Thyroid gland (tissue), 4 donors: ENCODE data around the gene PLCD3.

Experiments
- POLR2A ChIP-seq, 2 donors: fragments of 450-650 bp; IDR thresholded peaks; one replicate each; pipeline ENCODE4 v1.6.1; 2017; ENCODE audit warnings: antibody characterized with exemption in 2 of 2, mild to moderate bottlenecking in 2 of 2, moderate library complexity in 1 of 2
- TF ChIP-seq, protein P1 (sequence below), 6 experiments: fragments of 200-600 bp in 3 of 6; fragments of 450-650 bp in 3 of 6; sonication (generic) in 3 of 6; IDR thresholded peaks; one replicate each; pipeline ENCODE4 v1.5.1; 2016 to 2019; ENCODE audit warnings: antibody characterized with exemption in 6 of 6, mild to moderate bottlenecking in 2 of 6, inconsistent platforms in 1 of 6, moderate library complexity in 1 of 6

DNA sequence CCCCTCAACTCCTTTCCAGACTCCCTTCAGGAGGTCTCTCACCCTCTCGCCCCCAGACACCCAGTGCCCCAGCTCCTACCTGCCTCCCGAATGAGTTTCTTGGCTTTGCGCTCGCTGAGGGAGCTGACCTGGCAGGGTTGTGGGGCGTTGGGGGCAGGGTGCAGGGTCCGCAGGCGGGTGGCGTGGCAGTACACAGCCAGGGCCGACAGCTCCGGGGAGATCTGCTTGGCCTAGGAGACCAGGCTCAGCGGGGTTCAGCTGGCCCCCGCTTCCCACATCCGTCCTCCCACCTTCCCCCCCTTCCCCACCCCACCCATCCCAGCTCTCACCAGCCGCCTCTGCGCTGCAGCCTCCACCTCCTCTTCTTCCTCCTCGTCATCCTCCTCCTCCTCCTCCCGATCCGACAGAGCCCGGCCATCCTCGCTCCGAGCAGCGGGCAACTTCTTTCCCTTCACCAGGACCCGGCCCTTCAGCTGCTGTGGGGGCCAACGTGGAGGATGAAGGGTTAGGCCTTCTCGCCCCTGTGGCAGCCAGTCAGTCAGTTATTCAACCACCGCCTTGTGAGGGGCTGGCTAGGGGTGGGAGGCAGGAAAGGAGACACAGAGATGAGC is 17.2 kb downstream of the PLCD3 start:
- TF ChIP-seq, protein P1, sequence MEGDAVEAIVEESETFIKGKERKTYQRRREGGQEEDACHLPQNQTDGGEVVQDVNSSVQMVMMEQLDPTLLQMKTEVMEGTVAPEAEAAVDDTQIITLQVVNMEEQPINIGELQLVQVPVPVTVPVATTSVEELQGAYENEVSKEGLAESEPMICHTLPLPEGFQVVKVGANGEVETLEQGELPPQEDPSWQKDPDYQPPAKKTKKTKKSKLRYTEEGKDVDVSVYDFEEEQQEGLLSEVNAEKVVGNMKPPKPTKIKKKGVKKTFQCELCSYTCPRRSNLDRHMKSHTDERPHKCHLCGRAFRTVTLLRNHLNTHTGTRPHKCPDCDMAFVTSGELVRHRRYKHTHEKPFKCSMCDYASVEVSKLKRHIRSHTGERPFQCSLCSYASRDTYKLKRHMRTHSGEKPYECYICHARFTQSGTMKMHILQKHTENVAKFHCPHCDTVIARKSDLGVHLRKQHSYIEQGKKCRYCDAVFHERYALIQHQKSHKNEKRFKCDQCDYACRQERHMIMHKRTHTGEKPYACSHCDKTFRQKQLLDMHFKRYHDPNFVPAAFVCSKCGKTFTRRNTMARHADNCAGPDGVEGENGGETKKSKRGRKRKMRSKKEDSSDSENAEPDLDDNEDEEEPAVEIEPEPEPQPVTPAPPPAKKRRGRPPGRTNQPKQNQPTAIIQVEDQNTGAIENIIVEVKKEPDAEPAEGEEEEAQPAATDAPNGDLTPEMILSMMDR (IDR thresholded peaks at IDR 0.05) = no peak
- TF ChIP-seq POLR2A (IDR thresholded peaks at IDR 0.05) = no peak
